ENCODE results near the gene SAFB. TPM values are rescaled to one million over a fixed set of nuclear protein-coding genes. Genes with fewer than 3 reads are reported as not detected.

Gene SAFB
- total and polyA plus RNA-seq, 2 of the 13 experiments (the other 11 are each of a cell fraction or from before 2014, with no cell fraction given): 21.0 to 28.4 TPM

DNA sequence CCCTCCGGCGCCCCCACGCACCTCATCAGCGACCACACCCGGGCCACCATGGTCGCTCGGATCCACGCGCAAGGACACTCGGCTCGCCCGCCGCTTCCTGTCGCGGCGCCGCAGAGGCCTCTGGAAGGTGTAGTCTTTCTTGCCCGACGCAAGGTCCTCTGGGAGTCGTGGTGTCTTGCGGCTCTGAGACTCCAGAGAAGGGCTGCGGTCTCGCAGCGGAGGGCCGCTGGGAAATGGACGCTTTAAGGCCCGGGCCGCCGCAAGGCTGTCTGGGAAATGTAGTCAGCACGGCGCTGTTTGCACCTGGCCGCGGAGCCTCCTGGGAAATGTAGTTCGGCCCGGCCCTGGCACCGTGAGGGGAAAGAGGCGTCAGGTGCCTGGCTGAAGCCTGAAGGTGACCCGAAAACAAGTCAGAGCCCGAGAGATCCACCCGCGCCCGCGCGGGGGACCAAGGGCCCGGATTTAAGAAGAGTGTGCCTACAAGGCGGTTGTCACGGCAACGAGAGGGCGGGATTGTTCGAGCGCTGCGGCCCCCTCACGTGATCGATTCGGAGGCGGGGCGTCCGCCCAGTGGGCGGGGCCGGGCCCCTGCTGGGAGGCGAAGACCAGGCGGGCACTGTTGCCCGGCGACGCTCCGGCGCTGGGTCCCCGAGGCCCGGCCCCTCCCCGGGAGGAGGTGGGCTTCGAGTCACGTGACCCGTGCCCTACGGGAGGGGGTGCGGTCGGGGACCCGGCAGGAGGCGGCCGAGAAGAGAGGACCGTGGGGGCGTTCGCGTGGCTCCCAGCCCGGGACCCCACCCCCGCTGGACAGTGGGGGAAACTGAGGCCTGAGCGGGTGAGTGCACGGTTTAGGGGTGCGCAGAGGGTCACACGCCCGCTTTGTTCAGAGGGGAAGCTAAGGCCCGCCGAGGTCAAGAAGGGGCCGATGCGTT is 57.8 kb downstream of the SAFB start, which contains the start of the genes HSD11B1L and MICOS13 (continued):
- TF ChIP-seq ZNF414 (CRISPR knock-in tag; IDR thresholded peaks at IDR 0.05) (no peak; the same call in 1 of the 2 replicates), ZNF639 (CRISPR knock-in tag; conservative IDR thresholded peaks at IDR 0.05) (0 out of 2 replicates have a peak, but pooled peaks have one; percentile 42), ELF1 (CRISPR knock-in tag; IDR thresholded peaks at IDR 0.05) (peak; percentile 97), MAF1 (CRISPR knock-in tag; IDR thresholded peaks at IDR 0.05; ENCODE audit: borderline replicate concordance) (peak; percentile 77; the same call in 1 of the 2 replicates), PRPF4 (IDR thresholded peaks at IDR 0.05; ENCODE audit: low read depth, low read length, poor library complexity, severe bottlenecking) (no peak), TCF12 (IDR thresholded peaks at IDR 0.05) (no peak), TCF12 (CRISPR knock-in tag; IDR thresholded peaks at IDR 0.05) (no peak), ZNF432 (CRISPR knock-in tag; IDR thresholded peaks at IDR 0.05; ENCODE audit: borderline replicate concordance) (no peak), HNRNPUL1 (IDR thresholded peaks at IDR 0.05; ENCODE audit: low read depth, low read length) (no peak), NR2F6 (IDR thresholded peaks at IDR 0.05) (no peak), NR2F6 (CRISPR knock-in tag; IDR thresholded peaks at IDR 0.05) (no peak), TSC22D2 (CRISPR knock-in tag; IDR thresholded peaks at IDR 0.05; ENCODE audit: borderline replicate concordance) (no peak), GTF3A (CRISPR knock-in tag; conservative IDR thresholded peaks at IDR 0.05) (no peak), GPBP1L1 (CRISPR knock-in tag; IDR thresholded peaks at IDR 0.05) (no peak), MXD4 (CRISPR knock-in tag; IDR thresholded peaks at IDR 0.05) (peak; percentile 84), FOXC1 (CRISPR knock-in tag; IDR thresholded peaks at IDR 0.05; ENCODE audit: borderline replicate concordance) (peak; percentile 91; the same call in 1 of the 2 replicates), TP53 (CRISPR knock-in tag; conservative IDR thresholded peaks at IDR 0.05) (no peak), ZNF383 (CRISPR knock-in tag; IDR thresholded peaks at IDR 0.05; ENCODE audit: borderline replicate concordance) (no peak), SIN3B (IDR thresholded peaks at IDR 0.05; ENCODE audit: low read length) (no peak), MTERF4 (CRISPR knock-in tag; IDR thresholded peaks at IDR 0.05) (no peak), ZFP90 (CRISPR knock-in tag; IDR thresholded peaks at IDR 0.05; ENCODE audit: borderline replicate concordance) (0 out of 2 replicates have a peak, but pooled peaks have one; percentile 72), ZNF354B (CRISPR knock-in tag; IDR thresholded peaks at IDR 0.05) (no peak)
- TF ChIP-seq, protein P1, sequence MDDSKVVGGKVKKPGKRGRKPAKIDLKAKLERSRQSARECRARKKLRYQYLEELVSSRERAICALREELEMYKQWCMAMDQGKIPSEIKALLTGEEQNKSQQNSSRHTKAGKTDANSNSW (CRISPR knock-in tag; IDR thresholded peaks at IDR 0.05; ENCODE audit: borderline replicate concordance): no peak
- TF ChIP-seq, protein P2, sequence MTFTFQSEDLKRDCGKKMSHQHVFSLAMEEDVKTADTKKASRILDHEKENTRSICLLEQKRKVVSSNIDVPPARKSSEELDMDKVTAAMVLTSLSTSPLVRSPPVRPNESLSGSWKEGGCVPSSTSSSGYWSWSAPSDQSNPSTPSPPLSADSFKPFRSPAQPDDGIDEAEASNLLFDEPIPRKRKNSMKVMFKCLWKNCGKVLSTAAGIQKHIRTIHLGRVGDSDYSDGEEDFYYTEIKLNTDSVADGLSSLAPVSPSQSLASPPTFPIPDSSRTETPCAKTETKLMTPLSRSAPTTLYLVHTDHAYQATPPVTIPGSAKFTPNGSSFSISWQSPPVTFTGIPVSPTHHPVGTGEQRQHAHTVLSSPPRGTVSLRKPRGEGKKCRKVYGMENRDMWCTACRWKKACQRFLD (CRISPR knock-in tag; IDR thresholded peaks at IDR 0.05; ENCODE audit: borderline replicate concordance): no peak
